Measurements from ENCODE around the gene KLHL12. TPM values are rescaled to one million over a fixed set of nuclear protein-coding genes. Genes with fewer than 3 reads are reported as not detected.

KLHL12 gene
- total and polyA plus RNA-seq, 10 of the 15 experiments (the other 5 are each of a cell fraction or from before 2014, with no cell fraction given) = 16.0 to 53.8 (median 30.3) TPM

GRCh38 chr1:202880961-202881460, 46.0 kb downstream of the KLHL12 start:
- H4K20me1 ChIP-seq (ENCODE audit: control insufficient read depth, insufficient read depth) = no peaks in the 10 kb centered on the region
- 89% methylated on average over 10 of the region's 10 CpGs for WGBS (ENCODE audit: insufficient coverage, insufficient replicate concordance, low lambda C conversion rate, missing lambda C conversion rate)
- ATAC-seq (no peak), FAIRE-seq (no peak), DNase-seq (ENCODE audit: low read depth, low spot score) (no peak)
- H3K27ac ChIP-seq (ENCODE audit: control insufficient read depth, insufficient read depth) = no peak overlapping the region
- intact Hi-C loops (cut with micrococcal nuclease; ENCODE audit: unreplicated experiment) = no loop called here
- no peaks in the 10 kb centered on the region for H3K9me3 ChIP-seq (replicated peaks; ENCODE audit: control insufficient read depth, insufficient read depth, low read length)
- ChIA-PET CTCF (no interaction called here), SMC1A (ENCODE audit: uncharacterized antibody, unreplicated experiment) (no interaction called here), RAD21 (ENCODE audit: unreplicated experiment) (no interaction called here), POLR2A (no interaction called here)
- in situ Hi-C loops (cut with MboI) = no loop called here
- H3K4me1 ChIP-seq (ENCODE audit: control insufficient read depth, insufficient read depth, low read length) = no peaks in the 10 kb centered on the region
- peaks cover 2 to 11% of the 10 kb centered on the region in 2 experiments for H3K36me3 ChIP-seq (ENCODE audit: control insufficient read depth in 2 of 2, insufficient read depth in 2 of 2, low read length in 1 of 2)
- H3K9ac ChIP-seq (ENCODE audit: control insufficient read depth, insufficient read depth, low read length) = no peak overlapping the region
- H2AFZ ChIP-seq (ENCODE audit: control insufficient read depth, low read depth, low read length) = no peak overlapping the region
- H3K4me3 ChIP-seq = no peak overlapping the region
- no peak overlapping the region for H3K4me2 ChIP-seq (ENCODE audit: control insufficient read depth, insufficient read depth)
- no peaks in the 10 kb centered on the region for H3K27me3 ChIP-seq (replicated peaks in 1 of 2; ENCODE audit: control insufficient read depth in 2 of 2, insufficient read depth in 2 of 2, low read length in 1 of 2)
- no TSS peak for BruUV-seq (replicated peaks)
- TF ChIP-seq MEF2B (IDR thresholded peaks at IDR 0.05; ENCODE audit: partially characterized antibody, poor library complexity, severe bottlenecking) (no peak), EGR1 (IDR thresholded peaks at IDR 0.05; ENCODE audit: borderline replicate concordance in 1 of 2, low read depth in 2 of 2, low read length in 2 of 2) (no peak)
- no peaks in the 10 kb centered on the region for H3K79me2 ChIP-seq (ENCODE audit: control insufficient read depth, insufficient read depth, low read length)

GRCh38 chr1:202880062-202880461, 47.0 kb downstream of the KLHL12 start:
- Histone ChIP-seq H3K4me3 (no peak overlapping the region), H3K79me2 (ENCODE audit: control insufficient read depth, insufficient read depth, low read length) (no peaks in the 10 kb centered on the region), H3K4me2 (ENCODE audit: control insufficient read depth, insufficient read depth) (no peak overlapping the region), H2AFZ (ENCODE audit: control insufficient read depth, low read depth, low read length) (no peak overlapping the region), H3K9ac (ENCODE audit: control insufficient read depth, insufficient read depth, low read length) (no peak overlapping the region), H3K27ac (ENCODE audit: control insufficient read depth, insufficient read depth) (no peak overlapping the region), H3K4me1 (ENCODE audit: control insufficient read depth, insufficient read depth, low read length) (no peaks in the 10 kb centered on the region), H4K20me1 (ENCODE audit: control insufficient read depth, insufficient read depth) (no peaks in the 10 kb centered on the region), H3K27me3 (replicated peaks in 1 of 2; ENCODE audit: control insufficient read depth in 2 of 2, insufficient read depth in 2 of 2, low read length in 1 of 2) (no peaks in the 10 kb centered on the region), H3K36me3 (ENCODE audit: control insufficient read depth in 2 of 2, insufficient read depth in 2 of 2, low read length in 1 of 2) (peaks cover 2 to 9% of the 10 kb centered on the region in 2 experiments), H3K9me3 (replicated peaks; ENCODE audit: control insufficient read depth, insufficient read depth, low read length) (no peaks in the 10 kb centered on the region)
- DNase-seq (ENCODE audit: low read depth, low spot score) (no peak), FAIRE-seq (no peak), ATAC-seq (no peak)
- intact Hi-C loops (cut with micrococcal nuclease; ENCODE audit: unreplicated experiment) (no loop called here), in situ Hi-C loops (cut with MboI) (no loop called here)
- SMC1A ChIA-PET (ENCODE audit: uncharacterized antibody, unreplicated experiment) = interaction anchor here (1.7 kb wide), 1 partner anchor 113 kb away, joined by 3 read pairs; no protein-coding TSS in a partner anchor
- BruUV-seq (replicated peaks) = no TSS peak
- TF ChIP-seq SMAD5 (IDR thresholded peaks at IDR 0.05; ENCODE audit: low read depth) (no peak), SIX5 (IDR thresholded peaks at IDR 0.05; ENCODE audit: low read depth, low read length, severe bottlenecking) (no peak), BCL11A (IDR thresholded peaks at IDR 0.05; ENCODE audit: low read depth, low read length) (no peak), CBX5 (IDR thresholded peaks at IDR 0.05; ENCODE audit: low read depth) (no peak), MYC (IDR thresholded peaks at IDR 0.05; ENCODE audit: insufficient read depth, insufficient read length, insufficient replicate concordance, low read length, severe bottlenecking) (no peak), ASH2L (IDR thresholded peaks at IDR 0.05; ENCODE audit: borderline replicate concordance, low read depth) (no peak), CHD2 (IDR thresholded peaks at IDR 0.05; ENCODE audit: borderline replicate concordance, low read depth, low read length) (no peak), PBX3 (IDR thresholded peaks at IDR 0.05; ENCODE audit: insufficient replicate concordance, low read depth, low read length) (no peak), ZSCAN29 (IDR thresholded peaks at IDR 0.05) (no peak)
- TF ChIP-seq, protein P1, sequence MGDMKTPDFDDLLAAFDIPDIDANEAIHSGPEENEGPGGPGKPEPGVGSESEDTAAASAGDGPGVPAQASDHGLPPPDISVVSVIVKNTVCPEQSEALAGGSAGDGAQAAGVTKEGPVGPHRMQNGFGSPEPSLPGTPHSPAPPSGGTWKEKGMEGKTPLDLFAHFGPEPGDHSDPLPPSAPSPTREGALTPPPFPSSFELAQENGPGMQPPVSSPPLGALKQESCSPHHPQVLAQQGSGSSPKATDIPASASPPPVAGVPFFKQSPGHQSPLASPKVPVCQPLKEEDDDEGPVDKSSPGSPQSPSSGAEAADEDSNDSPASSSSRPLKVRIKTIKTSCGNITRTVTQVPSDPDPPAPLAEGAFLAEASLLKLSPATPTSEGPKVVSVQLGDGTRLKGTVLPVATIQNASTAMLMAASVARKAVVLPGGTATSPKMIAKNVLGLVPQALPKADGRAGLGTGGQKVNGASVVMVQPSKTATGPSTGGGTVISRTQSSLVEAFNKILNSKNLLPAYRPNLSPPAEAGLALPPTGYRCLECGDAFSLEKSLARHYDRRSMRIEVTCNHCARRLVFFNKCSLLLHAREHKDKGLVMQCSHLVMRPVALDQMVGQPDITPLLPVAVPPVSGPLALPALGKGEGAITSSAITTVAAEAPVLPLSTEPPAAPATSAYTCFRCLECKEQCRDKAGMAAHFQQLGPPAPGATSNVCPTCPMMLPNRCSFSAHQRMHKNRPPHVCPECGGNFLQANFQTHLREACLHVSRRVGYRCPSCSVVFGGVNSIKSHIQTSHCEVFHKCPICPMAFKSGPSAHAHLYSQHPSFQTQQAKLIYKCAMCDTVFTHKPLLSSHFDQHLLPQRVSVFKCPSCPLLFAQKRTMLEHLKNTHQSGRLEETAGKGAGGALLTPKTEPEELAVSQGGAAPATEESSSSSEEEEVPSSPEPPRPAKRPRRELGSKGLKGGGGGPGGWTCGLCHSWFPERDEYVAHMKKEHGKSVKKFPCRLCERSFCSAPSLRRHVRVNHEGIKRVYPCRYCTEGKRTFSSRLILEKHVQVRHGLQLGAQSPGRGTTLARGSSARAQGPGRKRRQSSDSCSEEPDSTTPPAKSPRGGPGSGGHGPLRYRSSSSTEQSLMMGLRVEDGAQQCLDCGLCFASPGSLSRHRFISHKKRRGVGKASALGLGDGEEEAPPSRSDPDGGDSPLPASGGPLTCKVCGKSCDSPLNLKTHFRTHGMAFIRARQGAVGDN (IDR thresholded peaks at IDR 0.05) = no peak
- RAD21 ChIA-PET (ENCODE audit: unreplicated experiment) = no interaction called here
- POLR2A ChIA-PET = no interaction called here
- CTCF ChIA-PET = no interaction called here
